GM23248 (cell line): Measurements from ENCODE around the gene RPGRIP1.

Experiments used
- EZH2 ChIP-seq: fragments of 200-600 bp; sonication (generic); IDR thresholded peaks from 2 replicates; pipeline ENCODE4 v1.6.1; 2018; ENCODE audit warnings: antibody characterized with exemption, mild to moderate bottlenecking; ENCODE audit not compliant: insufficient read depth, poor library complexity, severe bottlenecking
- EZH2phosphoT487 ChIP-seq: fragments of 200-600 bp; sonication (generic); IDR thresholded peaks from 2 replicates; pipeline ENCODE4 v1.6.1; 2018; ENCODE audit warnings: antibody characterized with exemption, moderate library complexity, mild to moderate bottlenecking, low read depth; ENCODE audit not compliant: insufficient read depth

DNA sequence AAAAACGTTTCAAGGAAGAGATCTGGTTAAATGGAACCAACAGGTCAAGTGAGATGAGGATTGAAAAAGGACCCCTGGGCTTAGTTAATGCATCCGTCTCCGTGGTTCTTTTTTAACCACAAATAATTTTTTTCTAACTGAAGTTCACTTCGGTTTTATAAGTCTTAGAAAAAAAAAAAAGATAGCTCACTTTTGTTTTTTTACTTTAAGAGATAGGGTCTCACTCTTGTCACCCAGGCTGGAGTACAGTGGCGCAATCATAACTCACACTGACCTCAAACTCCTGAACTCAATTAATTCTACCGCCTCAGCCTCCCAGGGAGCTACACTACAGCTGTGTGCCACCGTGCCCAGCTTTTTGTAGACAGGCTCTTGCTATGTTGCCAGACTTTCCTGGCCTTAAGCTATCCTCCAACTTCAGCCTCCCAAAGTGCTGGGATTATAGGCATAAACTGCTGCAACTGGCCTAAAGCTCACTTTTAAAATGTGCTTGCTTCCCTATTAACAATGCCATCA is 22.4 kb upstream of the RPGRIP1 start:
- TF ChIP-seq EZH2: no peak
- TF ChIP-seq EZH2phosphoT487: no peak
